Non-pigmented ciliary epithelial cell (primary cell): ENCODE data around the gene FEM1B.

Experiments
- DNase-seq: peaks from one replicate; pipeline ENCODE4 v3.0.0-alpha.2; 2010; ENCODE audit warnings: low read depth

The FEM1B gene

GRCh38 chr15:68309024-68309423 lies 31.5 kb downstream of the FEM1B start:
- no peak for DNase-seq

GRCh38 chr15:68310178-68310803 lies 32.7 kb downstream of the FEM1B start:
- DNase-seq, result no peak

GRCh38 chr15:68310804-68311463 lies 33.4 kb downstream of the FEM1B start:
- DNase-seq, result no peak

GRCh38 chr15:68311464-68311835 lies 33.9 kb downstream of the FEM1B start:
- DNase-seq, result no peak

- no peak for DNase-seq
These were observed 34.5 kb downstream of the FEM1B start for GRCh38 chr15:68311859-68312557.

GRCh38 chr15:68312701-68313204 lies 35.2 kb downstream of the FEM1B start:
- no peak for DNase-seq

- no peak for DNase-seq
These were observed 36.2 kb downstream of the FEM1B start for GRCh38 chr15:68313501-68314410.

- no peak for DNase-seq
These were observed 37.0 kb downstream of the FEM1B start for GRCh38 chr15:68314563-68314962.

- no peak for DNase-seq
These were observed 37.5 kb downstream of the FEM1B start for GRCh38 chr15:68315035-68315434.

- DNase-seq, result no peak
These were observed 38.0 kb downstream of the FEM1B start for GRCh38 chr15:68315495-68316031.

GRCh38 chr15:68316061-68316804 lies 38.7 kb downstream of the FEM1B start:
- DNase-seq, result no peak

- no peak for DNase-seq
These were observed 39.9 kb downstream of the FEM1B start for GRCh38 chr15:68317281-68318007.

GRCh38 chr15:68318008-68318835 lies 40.7 kb downstream of the FEM1B start:
- no peak for DNase-seq

- no peak for DNase-seq
These were observed 41.7 kb downstream of the FEM1B start for GRCh38 chr15:68318931-68319909.

GRCh38 chr15:68319997-68320396 lies 42.5 kb downstream of the FEM1B start:
- no peak for DNase-seq

- no peak for DNase-seq
These were observed 43.7 kb downstream of the FEM1B start for GRCh38 chr15:68321229-68321628.

GRCh38 chr15:68322796-68323195 lies 45.3 kb downstream of the FEM1B start:
- no peak for DNase-seq

- DNase-seq, result no peak
These were observed 48.2 kb downstream of the FEM1B start for GRCh38 chr15:68325726-68326125.
